Adrenal gland (tissue), 5 donors: ENCODE data around the gene CAMK1D.

Source experiments
- POLR2A ChIP-seq, 2 donors: fragments of 450-650 bp; IDR thresholded peaks; one replicate each; pipeline ENCODE4 v1.6.1; 2017; ENCODE audit warnings: antibody characterized with exemption in 2 of 2, mild to moderate bottlenecking in 2 of 2, moderate library complexity in 1 of 2
- TF ChIP-seq, protein P1 (sequence below), 6 experiments: fragments of 450-650 bp in 4 of 6; fragments of 200-600 bp in 2 of 6; sonication (generic) in 1 of 6; IDR thresholded peaks; 1 replicate in 5 of 6; 2 replicates in 1 of 6; pipeline versions ENCODE4 v1.5.1 to v1.8.0; 2016 to 2021; ENCODE audit warnings: antibody characterized with exemption in 6 of 6, mild to moderate bottlenecking in 2 of 6, moderate library complexity in 1 of 6
- donor health status: DM: no; HTN: no; CAD: no.

DNA sequence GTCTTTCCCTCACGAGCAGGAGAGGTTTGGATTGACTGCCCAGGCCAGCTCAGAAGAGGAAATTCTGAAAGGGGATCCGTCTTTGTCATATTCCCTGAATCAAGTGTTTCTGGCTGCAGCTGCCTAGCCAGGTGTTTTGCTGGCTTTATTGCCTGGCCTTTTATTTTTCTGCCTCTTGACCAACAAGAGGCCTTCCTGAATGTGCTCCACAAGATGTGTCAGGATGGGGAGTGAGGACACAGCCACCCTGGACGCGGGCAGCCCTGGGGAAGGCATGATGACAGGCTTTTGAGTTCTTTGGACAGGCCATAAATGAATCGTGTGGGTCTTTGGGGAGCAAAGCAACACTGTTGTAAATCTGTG lies 163.6 kb downstream of the CAMK1D start:
- TF ChIP-seq, protein P1, sequence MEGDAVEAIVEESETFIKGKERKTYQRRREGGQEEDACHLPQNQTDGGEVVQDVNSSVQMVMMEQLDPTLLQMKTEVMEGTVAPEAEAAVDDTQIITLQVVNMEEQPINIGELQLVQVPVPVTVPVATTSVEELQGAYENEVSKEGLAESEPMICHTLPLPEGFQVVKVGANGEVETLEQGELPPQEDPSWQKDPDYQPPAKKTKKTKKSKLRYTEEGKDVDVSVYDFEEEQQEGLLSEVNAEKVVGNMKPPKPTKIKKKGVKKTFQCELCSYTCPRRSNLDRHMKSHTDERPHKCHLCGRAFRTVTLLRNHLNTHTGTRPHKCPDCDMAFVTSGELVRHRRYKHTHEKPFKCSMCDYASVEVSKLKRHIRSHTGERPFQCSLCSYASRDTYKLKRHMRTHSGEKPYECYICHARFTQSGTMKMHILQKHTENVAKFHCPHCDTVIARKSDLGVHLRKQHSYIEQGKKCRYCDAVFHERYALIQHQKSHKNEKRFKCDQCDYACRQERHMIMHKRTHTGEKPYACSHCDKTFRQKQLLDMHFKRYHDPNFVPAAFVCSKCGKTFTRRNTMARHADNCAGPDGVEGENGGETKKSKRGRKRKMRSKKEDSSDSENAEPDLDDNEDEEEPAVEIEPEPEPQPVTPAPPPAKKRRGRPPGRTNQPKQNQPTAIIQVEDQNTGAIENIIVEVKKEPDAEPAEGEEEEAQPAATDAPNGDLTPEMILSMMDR (IDR thresholded peaks at IDR 0.05), result no peak
- no peak for TF ChIP-seq POLR2A (IDR thresholded peaks at IDR 0.05)
